Smooth muscle cell (in vitro differentiated cells): ENCODE data around the gene ST6GALNAC1. TPM values are rescaled to one million over a fixed set of nuclear protein-coding genes. Genes with fewer than 3 reads are reported as not detected.
"Not testable (repeated sequence)": the region's sequence is repeated elsewhere in the genome, so short reads cannot be mapped to it uniquely, and the experiment has no call there.

Experiments used
- DNase-seq: peaks from one replicate; lab custom pipeline; 2025; ENCODE audit not compliant: unreplicated experiment; lab: John Stamatoyannopoulos, UW
- H2AFZ ChIP-seq: fragments of 200-600 bp; sonication (generic); 2 replicates; pipeline ENCODE4 v1.6.0; 2016; ENCODE audit warnings: antibody characterized with exemption, low read depth, mild to moderate bottlenecking
- H3F3A ChIP-seq: fragments of 200-600 bp; sonication (generic); 2 replicates; pipeline ENCODE4 v1.6.0; 2017; ENCODE audit warnings: antibody characterized with exemption, low read depth
- H3K27ac ChIP-seq: fragments of 200-600 bp; sonication (generic); 2 replicates; pipeline ENCODE4 v1.5.1; 2016; ENCODE audit warnings: low read depth, mild to moderate bottlenecking
- H3K27me3 ChIP-seq: fragments of 200-600 bp; sonication (generic); 2 replicates; pipeline ENCODE4 v1.6.1; 2016; ENCODE audit warnings: low read depth, mild to moderate bottlenecking
- H3K36me3 ChIP-seq: fragments of 200-600 bp; sonication (generic); 2 replicates; pipeline ENCODE4 v1.5.1; 2016; ENCODE audit warnings: low read depth
- H3K4me1 ChIP-seq: fragments of 200-600 bp; sonication (generic); 2 replicates; pipeline ENCODE4 v1.5.1; 2016; ENCODE audit warnings: low read depth
- H3K4me2 ChIP-seq: fragments of 200-600 bp; sonication (generic); 2 replicates; pipeline ENCODE4 v1.6.0; 2016; ENCODE audit warnings: mild to moderate bottlenecking
- H3K4me3 ChIP-seq: fragments of 200-600 bp; sonication (generic); 2 replicates; pipeline ENCODE4 v1.5.1; 2016; ENCODE audit warnings: mild to moderate bottlenecking
- H3K79me2 ChIP-seq: fragments of 200-600 bp; sonication (generic); 2 replicates; pipeline ENCODE4 v1.6.0; 2016; ENCODE audit warnings: low read depth, mild to moderate bottlenecking
- H3K9ac ChIP-seq: fragments of 200-600 bp; sonication (generic); 2 replicates; pipeline ENCODE4 v1.6.0; 2016; ENCODE audit warnings: low read depth
- H3K9me3 ChIP-seq: fragments of 200-600 bp; sonication (generic); replicated peaks from 2 replicates; pipeline ENCODE4 v1.5.1; 2016; ENCODE audit warnings: low read depth
- H4K20me1 ChIP-seq: fragments of 200-600 bp; sonication (generic); 2 replicates; pipeline ENCODE4 v1.6.0; 2016; ENCODE audit warnings: low read depth
- WGBS: methylation state at CpG from one replicate; pipeline ENCODE4 v1.1.7; 2016; ENCODE audit warnings: low lambda C conversion rate; 5-methylcytosine and 5-hydroxymethylcytosine counted together
- polyA plus RNA-seq: library from polyadenylated mRNA; unstranded; fragments of >200 nt; fragmentation: Nextera tagmentation; extraction: Ambion mirVana; gene quantifications from 2 replicates; pipeline ENCODE4 v1.2.1, GENCODE V29; 2016
- total RNA-seq: library from RNA; depleted of rRNA; stranded (reverse); fragments of >200 nt; gene quantifications from 2 replicates; pipeline ENCODE4 v1.2.3, GENCODE V29; 2014
- TF ChIP-seq, protein P1 (sequence below): fragments of 200-600 bp; sonication (generic); IDR thresholded peaks from 2 replicates; pipeline ENCODE4 v1.5.1; 2017; ENCODE audit warnings: borderline replicate concordance, mild to moderate bottlenecking, antibody characterized with exemption; ENCODE audit not compliant: insufficient read depth, poor library complexity, severe bottlenecking

ST6GALNAC1 gene
- total and polyA plus RNA-seq, 2 experiments from 2014 or later: not detected

DNA sequence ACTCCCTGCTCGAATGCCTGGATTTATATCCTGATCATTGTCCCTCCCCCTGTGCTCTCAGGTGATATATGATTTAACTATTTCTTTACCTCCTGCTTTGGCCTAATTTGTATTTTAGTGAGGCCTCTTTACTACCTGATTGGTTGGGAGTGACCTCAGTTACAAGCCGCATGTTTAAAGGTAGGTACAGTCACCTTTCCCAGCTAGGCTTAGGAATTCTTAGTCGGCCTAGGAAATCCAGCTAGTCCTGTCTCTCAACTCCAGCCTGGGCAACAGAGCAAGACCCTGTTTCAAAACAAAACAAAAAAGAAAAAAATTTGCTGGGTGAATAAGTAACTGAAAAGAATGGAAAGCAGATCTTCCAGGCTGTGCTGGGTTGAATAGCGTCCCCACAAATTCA, 31.1 kb downstream of the ST6GALNAC1 start:
- no peak overlapping the region for H2AFZ ChIP-seq

GRCh38 chr17:76611758-76612157, 31.8 kb downstream of the ST6GALNAC1 start:
- WGBS: 96% methylated on average over 4 of the region's 4 CpGs

More for the DNA sequence above, 31.1 kb downstream of the ST6GALNAC1 start:
- no peaks in the 10 kb centered on the region for H3K9me3 ChIP-seq
- no peak overlapping the region for H3K4me2 ChIP-seq
- no peak for DNase-seq
- no peaks in the 10 kb centered on the region for H3K4me1 ChIP-seq
- no peaks in the 10 kb centered on the region for H3K79me2 ChIP-seq
- no peak overlapping the region for H3K27ac ChIP-seq
- WGBS: 89% methylated on average over 4 of the region's 4 CpGs
- H3K36me3 ChIP-seq: no peaks in the 10 kb centered on the region
- TF ChIP-seq, protein P1, sequence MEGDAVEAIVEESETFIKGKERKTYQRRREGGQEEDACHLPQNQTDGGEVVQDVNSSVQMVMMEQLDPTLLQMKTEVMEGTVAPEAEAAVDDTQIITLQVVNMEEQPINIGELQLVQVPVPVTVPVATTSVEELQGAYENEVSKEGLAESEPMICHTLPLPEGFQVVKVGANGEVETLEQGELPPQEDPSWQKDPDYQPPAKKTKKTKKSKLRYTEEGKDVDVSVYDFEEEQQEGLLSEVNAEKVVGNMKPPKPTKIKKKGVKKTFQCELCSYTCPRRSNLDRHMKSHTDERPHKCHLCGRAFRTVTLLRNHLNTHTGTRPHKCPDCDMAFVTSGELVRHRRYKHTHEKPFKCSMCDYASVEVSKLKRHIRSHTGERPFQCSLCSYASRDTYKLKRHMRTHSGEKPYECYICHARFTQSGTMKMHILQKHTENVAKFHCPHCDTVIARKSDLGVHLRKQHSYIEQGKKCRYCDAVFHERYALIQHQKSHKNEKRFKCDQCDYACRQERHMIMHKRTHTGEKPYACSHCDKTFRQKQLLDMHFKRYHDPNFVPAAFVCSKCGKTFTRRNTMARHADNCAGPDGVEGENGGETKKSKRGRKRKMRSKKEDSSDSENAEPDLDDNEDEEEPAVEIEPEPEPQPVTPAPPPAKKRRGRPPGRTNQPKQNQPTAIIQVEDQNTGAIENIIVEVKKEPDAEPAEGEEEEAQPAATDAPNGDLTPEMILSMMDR: no peak
- H4K20me1 ChIP-seq: no peaks in the 10 kb centered on the region
- no peaks in the 10 kb centered on the region for H3F3A ChIP-seq
- H3K9ac ChIP-seq: no peak overlapping the region
- H3K27me3 ChIP-seq: no peaks in the 10 kb centered on the region
- no peak overlapping the region for H3K4me3 ChIP-seq

DNA sequence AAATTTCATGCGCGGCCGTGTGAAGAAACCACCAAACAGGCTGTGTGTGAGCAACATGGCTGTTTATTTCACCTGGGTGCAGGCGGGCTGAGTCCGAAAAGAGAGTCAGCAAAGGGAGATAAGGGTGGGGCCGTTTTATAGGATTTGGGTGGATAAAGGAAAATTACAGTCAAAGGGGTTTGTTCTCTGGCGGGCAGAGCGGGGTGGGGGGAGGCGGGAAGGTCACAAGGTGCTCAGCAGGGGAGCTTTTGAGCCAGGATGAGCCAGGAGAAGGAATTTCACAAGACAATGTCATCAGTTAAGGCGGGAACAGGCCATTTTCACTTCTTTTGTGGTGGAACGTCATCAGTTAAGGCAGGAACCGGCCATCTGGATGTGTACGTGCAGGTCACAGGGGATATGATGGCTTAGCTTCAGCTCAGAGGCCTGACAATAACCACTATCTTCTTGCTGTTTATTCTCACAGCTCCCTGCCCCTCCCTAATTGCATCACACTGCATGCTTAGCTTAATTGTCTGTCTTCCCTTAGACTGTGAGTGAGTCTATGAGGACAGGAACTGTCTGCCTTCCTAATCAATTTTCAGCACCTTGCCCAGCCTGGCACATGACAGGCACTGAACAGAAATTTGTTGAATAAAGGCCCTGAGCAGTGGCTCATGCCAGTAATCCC, 32.3 kb downstream of the ST6GALNAC1 start:
- not testable (repeated sequence) for H3K9ac ChIP-seq, H2AFZ ChIP-seq, H3K4me3 ChIP-seq, H3K36me3 ChIP-seq, H3K4me1 ChIP-seq, H3K27ac ChIP-seq, H3F3A ChIP-seq, H3K9me3 ChIP-seq, H3K79me2 ChIP-seq, H3K4me2 ChIP-seq, H3K27me3 ChIP-seq, H4K20me1 ChIP-seq, DNase-seq
- WGBS: 72% methylated on average over 12 of the region's 13 CpGs

More at GRCh38 chr17:76611758-76612157, 31.8 kb downstream of the ST6GALNAC1 start:
- no peak overlapping the region for H3K4me3 ChIP-seq
- no peaks in the 10 kb centered on the region for H3F3A ChIP-seq
- DNase-seq: no peak
- H3K4me1 ChIP-seq: no peaks in the 10 kb centered on the region
- no peak overlapping the region for H3K27ac ChIP-seq
- no peaks in the 10 kb centered on the region for H4K20me1 ChIP-seq
- H3K27me3 ChIP-seq: no peaks in the 10 kb centered on the region
- H3K9me3 ChIP-seq: no peaks in the 10 kb centered on the region
- H3K9ac ChIP-seq: no peak overlapping the region
- H3K79me2 ChIP-seq: no peaks in the 10 kb centered on the region
- H3K4me2 ChIP-seq: no peak overlapping the region
- no peaks in the 10 kb centered on the region for H3K36me3 ChIP-seq
- no peak overlapping the region for H2AFZ ChIP-seq
- TF ChIP-seq, protein P1: no peak

DNA sequence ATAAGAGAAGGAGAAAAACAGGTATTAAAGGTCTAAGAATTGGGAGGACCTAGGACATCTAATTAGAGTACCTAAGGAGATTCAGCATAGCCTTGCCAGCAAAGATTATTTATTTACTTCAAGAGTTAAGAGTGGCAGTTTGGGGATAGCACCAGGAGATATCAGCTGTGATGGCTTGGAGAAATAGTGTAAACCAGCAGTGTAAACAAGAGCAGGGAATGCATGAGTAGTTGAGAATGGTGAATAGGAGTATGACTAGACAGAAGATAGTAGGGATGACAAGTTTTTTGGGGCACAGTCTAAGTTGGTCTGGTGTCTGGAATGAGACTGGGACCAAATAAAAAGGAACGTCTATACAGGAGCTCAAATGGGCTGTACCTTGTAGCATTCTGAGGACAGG, 36.9 kb downstream of the ST6GALNAC1 start:
- H2AFZ ChIP-seq, H3K4me1 ChIP-seq, H3K9ac ChIP-seq, H3K9me3 ChIP-seq, H3K4me2 ChIP-seq, DNase-seq, H3K27me3 ChIP-seq, H3K27ac ChIP-seq, H3K4me3 ChIP-seq, H3K79me2 ChIP-seq, H3K36me3 ChIP-seq, H3F3A ChIP-seq, H4K20me1 ChIP-seq: not testable (repeated sequence)
- 58% methylated on average over 1 of the region's 1 CpG for WGBS
